Measurements from ENCODE around the gene SPATA45.

DNA sequence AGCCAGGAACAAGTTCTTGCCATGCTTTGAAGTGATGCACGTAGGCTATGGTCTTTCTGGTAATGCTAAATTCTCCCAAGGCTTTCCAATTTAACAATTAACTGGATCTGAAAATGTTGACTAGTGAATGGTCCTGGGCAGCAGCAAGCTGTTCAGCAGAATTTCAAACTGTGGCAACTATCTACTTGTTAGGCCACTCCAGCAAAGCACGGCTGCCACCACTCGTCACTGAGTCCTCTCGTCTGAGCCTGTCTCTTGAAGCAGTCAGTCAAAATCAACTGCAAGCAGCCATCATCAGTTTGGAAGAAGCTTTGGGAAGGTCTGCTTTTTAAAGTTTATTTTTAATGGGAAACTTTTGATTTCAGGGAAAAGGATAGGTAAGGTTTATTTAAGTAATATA, 16.8 kb upstream of the SPATA45 start:
- TF ChIP-seq CTCF (IDR thresholded peaks at IDR 0.05) (no peak), POLR2A (IDR thresholded peaks at IDR 0.05) (no peak)
